AML-193 (cell line): ENCODE data around the gene ZFR2.
A peak's percentile ranks its signal among the peaks of the same experiment; 100 is the strongest.

Experiments used
- DNase-seq, 2 experiments: peaks; one replicate each; lab custom pipeline; 2025; lab: John Stamatoyannopoulos, UW

The ZFR2 gene

DNA sequence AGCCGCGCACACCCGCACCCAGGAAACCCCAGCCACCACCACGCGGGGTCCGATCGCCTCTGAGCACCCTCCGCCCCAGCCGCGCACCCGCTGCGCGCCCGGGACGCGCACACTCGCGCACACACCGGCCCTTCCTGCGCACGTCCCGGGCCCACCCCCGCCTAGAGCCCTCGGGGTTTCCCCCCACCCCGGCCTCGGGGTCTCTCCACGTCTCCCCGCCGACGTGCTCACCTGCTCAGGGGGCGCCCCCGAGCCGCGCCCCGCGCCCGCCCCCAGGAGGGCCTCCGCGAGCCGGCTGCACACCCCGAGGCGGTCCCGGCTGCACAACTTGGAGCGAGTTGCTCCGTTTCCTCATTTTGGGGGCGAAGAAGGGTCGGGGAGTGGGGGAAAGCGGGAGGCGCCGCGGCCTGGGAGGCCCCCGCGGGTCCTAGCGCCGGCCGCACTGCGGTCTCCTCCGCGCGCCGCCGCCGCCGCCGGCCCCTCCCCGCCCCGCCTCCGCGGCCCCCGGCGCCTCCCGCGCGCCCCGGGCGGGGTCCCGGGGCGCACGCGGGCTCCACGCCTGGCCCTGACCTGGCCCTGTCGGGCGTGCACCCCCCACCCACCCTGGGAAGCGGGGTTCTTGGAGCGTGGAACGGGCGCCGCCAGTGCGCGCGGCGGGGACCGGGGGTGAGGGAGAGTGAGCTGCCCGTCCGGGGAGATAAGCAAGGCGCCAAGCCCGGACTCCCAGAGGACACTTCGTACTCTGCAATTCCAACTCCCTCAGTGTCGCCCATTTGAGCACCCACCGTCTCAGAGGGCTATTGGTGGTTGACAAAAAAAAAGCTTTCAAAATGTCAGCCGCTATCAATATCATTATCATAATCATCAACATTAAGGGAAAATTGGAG, 82.7 kb downstream of the ZFR2 start, which contains the start of gene MATK:
Gene MATK, minus strand, starts transcription at position 444 of the 887 bp plus-strand sequence. CDS start 1,246 bp downstream, outside the sequence.
- peak; percentile 60 to 65 for DNase-seq

DNA sequence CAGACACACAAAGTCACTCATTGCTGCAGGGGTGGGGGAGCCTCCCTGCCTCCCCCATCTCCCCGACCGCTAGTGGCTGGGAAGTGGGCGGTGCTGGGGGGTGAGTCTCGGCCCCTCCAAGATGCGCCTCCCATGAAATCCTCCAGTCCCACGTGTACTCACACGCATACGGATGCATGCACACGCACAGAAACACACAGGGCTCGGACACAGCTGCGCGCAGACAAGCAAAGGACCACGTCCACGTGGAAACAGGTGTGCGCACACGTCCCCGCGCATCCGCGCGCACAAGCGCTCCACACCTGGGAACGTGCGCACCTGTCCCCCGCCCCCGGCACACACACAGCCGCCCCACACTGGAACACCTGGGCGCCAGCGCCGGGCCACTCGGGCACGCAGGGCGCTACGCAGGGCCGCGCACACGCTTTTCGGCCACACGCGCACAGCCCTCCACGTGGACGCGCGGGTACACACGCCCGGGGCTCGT, 83.3 kb downstream of the ZFR2 start:
- peak in 1 of 2 experiments; percentile 19 for DNase-seq

DNA sequence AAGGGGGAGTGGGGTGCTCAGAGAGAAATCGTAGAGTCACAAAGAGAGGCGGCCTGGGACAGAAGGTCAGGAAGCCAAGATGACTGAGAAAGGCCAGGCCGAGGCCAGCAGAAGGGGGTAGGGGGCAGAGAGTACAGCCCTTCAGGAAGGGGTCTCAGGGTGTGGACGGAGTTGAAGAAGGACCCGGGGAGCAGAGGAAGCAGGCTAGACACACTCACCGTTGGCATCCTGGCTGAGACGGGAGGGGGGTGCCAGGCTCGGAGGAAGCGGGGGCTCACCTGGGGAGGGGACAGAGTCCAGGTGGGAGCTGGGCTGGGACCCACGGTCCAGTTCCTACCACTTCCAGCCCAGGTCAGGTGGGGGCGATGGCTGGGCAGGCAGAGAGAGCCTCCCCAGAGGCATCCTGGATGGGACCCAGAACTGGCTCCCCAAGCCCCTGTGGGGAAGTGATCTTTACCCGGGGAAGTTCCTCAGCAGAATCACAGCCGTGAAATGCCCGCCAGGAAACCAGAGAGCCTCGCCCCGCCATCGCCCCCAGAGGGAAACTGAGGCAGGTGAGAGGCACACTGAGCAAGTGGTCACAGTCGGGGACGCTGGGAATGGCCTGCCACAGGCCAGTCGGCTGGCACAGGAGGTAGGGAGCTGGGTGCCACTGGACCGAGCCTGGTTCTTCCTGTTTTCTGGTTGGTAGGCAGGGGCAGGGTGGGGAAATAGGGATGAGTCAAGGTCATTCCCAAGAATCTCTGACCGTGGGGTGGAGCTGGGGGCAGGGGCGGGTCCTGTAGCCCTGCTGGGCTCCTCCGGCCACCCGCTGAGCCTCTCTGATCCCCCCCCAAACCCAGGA, 84.0 kb downstream of the ZFR2 start:
- no peak for DNase-seq

DNA sequence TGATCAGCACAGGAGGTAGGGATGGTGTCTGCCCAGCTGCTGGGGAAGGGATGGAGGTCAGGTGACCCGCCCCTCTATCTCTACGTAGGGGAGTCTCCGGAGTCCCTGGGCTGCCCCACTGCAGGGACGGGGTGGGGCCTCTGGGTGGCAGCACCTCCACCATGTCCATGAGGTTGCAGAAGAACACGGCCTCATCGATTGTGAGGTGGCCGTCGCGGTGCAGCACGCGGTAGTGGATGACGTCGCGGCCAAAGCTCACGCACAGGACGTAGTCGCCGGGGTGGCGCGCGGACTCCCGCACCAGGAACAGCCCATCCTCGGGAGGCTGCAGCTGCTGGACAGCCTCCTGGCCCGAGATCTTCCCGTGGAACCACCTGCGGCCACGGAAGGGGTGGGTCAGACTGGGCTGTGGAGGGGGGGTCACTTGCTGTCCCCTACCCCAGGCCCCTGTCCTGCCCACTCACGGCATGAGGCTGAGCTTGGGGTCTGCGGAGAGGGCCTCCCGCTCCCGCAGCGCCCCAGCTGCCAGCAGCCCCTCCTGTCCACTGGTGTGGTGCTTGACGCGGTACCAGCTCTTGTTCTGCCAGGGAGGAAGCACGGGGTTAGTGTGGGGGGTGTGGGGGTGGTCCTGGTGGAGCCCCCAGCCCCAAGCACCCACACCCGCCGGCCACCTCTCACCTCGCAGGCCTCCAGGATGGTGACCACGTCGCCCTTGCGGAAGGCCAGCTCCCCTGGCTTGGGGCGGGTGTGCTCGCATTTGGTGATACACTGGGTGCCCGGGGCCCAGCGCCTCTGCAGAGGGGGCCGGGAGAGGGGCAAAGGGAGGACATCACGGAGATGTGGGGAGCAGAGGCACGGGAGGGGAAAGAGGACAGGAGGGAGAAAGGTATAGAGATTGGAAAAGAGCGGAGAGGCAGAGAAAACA, 84.9 kb downstream of the ZFR2 start:
- peak in 1 of 2 experiments; percentile 1 for DNase-seq

DNA sequence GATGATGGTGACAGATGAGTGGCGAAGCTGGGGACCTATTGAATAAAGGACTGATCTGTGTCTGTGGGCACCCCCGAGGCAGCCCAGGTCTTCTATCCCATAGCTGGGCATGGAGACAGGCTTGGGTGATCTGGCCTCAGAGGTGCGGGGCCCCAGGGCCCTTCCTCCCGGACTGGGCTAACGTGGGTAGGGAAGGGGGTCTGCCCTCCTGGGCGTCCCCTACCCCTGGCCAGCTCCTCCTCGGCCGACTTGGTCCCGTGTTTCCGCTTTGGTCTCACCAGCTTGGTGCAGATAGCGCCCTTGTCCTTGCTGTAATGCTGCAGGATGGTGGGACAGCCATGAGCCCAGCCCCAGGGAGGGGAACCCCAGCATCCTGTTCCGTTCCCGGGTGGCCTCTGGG, 85.9 kb downstream of the ZFR2 start:
- DNase-seq, result no peak

DNA sequence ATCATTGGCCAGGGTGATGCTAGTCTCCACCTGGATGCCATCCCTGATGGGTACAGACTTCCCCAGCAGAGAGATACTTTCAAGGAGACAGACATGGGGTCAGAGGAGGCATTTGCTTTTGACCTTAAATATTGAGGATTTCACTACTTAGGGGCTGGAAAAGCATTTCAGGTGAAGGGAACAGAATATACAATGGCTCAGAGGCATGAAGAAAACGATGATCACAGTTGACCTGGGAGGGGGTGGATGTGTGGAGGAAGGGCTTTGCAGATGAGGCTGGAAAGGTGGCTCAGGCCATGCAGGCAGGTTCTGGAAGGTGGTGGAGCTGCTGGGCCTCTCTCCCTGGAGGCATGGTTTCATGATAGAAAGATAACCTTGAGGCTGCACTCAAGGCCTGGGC, 86.5 kb downstream of the ZFR2 start:
- DNase-seq, result no peak

DNA sequence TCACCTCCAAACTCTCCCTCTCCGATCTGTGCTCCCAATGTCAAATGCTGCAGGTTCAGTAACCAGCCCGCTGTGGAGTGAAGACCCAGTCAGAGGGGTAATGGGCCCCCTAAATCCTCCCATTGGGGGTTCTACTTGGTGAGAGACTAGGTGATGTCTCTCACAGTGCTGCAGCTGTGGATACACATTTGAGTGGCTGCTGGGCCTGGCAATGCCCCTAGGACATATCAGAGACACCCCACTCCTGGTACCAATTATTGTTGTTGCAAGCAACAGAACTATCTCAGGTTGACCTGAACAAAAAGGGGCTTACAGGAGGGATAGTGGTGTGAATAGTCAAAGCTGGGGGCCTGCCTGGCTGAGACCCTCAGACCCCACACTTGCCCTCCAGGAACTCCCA, 87.2 kb downstream of the ZFR2 start:
- no peak for DNase-seq

DNA sequence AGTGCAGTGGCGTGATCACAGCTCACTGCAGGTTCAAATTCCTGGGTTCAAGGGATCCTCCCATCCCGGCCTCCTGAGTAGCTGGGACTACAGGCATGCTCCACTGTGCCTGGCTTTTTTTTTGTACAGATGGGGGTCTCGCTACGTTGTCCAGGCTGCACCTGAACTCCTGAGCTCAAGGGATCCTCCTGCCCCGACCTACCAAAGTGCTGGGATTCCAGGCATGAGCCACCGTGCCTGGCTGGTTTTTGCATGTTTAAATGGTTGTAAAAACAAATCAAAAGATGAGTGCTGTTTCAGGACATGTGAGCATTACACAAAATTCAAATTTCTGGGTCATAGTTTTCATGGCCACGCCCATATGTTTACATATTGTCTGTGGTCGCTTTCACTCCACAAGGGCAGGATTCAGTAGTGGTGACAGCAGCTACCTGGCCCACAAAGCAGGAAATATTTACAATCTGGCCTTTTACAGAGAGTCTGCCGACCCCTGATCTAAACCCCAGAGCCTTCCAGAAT, 88.0 kb downstream of the ZFR2 start:
- DNase-seq, result no peak

DNA sequence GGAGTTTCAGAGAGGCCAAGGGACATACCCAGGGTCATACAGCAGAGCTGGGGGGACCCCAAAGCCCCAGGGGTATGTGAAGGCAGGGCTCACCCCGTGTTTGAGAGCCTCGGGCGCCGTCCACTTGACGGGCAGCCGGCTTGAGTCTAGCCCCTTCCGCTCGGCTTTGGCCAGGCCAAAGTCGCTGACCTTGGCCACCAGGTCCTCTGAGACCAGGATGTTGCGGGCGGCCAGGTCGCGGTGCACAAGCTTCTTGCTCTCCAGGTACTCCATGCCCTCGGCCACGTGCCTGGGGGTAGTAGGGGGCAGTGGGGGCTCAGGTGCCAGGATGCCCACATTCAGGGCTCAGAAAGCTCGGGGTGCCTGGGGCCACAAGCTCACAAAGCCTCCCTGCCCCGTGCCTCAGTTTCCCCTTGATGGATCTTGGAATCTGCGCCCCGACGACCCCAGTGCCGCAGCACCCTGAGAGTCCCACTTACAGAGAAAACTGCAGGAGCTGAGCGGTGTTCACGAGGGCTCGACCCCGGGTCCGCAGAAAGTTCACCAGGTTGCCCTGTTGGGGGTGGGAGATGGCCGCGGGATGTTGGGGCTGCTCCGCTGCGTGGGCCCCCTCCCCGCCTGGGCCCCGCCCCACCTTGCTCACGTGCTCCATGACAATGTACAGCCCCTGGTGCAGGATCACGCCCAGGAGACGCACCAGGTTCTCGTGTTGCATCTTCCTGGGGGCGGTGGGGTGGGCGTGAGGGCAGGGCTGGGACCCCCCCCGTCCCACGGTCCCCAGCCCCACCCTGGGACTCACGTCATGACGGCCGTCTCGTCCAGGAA, 89.7 kb downstream of the ZFR2 start:
- no peak for DNase-seq

DNA sequence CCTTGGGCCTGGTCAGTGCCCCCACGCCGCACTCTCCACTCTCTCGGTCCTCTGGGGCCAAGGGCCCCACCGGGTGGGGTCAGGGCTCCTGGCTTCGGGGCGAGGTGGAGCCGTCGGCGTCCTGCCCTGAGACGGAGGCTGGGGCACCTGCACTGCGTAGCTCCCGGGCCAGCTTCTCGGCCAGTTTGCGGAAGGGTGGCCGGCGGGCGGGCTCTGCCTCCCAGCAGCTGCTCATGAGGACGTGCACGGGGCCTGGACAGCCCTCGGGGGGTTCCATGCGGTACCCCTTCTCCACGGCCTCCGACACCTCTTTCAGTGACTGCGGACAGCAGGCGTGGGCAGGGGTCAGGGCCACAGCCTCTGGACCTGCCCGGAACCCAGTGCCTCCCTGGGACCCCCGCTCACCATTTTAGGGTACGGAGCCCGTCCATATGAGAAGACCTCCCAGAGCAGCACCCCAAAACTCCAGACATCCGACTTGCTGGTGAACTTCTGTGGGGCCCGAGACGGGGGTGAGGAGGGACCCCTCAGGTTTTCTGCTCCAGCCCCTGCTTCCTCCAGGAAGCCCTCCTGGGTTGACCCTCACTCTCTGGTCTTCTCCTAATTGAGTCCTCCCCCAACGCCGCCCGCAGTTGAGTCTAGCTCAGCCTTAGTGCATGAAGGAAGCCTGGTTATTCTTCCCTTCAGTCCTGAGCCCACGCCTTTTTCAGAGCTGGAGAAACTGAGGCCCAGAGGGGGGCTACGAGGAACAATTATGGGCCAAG, 90.6 kb downstream of the ZFR2 start:
- DNase-seq, result no peak

DNA sequence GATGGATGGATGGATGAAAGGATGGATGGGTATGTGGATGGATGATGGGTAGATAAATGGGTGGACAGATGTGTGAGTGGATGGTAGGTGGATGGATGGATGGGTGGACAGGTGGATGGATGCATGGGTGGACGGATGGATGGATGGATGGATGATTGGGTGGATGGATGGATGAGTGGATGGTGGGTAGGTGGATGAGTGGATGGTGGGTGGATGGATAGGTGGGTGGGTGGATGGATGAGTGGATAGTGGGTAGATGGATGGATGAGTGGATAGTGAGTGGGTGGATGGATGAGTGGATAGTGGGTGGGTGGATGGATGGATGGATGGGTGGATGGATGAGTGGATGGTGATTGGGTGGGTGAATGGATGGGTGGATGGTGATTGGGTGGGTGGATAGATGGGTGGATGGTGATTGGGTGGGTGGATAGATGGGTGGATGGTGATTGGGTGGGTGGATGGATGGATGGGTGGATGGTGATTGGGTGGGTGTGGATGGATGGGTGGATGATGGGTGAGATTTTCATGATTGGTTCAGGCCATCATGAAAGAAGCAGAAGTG, 92.3 kb downstream of the ZFR2 start:
- DNase-seq, result no peak

DNA sequence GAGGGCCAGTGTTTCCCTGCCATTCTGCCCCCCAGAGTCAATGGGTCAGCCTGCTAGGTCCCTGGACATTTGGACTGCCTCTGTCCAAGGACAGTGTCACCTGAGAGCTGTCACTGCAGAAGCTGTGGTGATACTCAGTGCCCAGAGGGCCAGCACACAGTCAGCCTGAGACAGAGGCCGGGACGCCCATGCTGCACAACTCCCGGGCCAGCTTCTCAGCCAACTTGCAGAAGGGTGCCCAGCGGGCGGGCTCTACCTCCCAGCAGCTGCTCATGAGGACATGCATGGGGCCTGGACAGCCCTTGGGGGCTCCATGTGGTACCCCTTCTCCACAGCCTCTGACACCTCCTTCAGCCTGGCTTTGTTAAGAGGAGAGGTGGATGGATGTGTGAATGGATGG, 93.0 kb downstream of the ZFR2 start:
- no peak for DNase-seq

DNA sequence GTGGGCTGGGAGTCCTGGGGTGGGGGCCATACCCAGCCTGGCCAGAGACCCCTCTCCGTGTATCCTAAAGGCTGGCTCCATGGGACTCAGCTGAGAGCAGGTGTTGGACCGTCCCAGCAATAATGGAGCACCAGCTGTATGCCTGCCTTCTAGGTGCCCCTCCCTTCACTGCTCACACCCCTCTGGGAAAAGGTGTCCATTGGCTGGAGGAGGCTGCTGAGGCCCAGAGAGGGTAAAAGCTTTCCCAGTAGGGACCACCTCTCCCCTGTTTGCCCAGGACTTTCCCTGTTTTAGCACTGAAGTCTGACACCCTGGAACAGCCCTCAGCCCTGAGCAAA, 93.5 kb downstream of the ZFR2 start:
- no peak for DNase-seq

DNA sequence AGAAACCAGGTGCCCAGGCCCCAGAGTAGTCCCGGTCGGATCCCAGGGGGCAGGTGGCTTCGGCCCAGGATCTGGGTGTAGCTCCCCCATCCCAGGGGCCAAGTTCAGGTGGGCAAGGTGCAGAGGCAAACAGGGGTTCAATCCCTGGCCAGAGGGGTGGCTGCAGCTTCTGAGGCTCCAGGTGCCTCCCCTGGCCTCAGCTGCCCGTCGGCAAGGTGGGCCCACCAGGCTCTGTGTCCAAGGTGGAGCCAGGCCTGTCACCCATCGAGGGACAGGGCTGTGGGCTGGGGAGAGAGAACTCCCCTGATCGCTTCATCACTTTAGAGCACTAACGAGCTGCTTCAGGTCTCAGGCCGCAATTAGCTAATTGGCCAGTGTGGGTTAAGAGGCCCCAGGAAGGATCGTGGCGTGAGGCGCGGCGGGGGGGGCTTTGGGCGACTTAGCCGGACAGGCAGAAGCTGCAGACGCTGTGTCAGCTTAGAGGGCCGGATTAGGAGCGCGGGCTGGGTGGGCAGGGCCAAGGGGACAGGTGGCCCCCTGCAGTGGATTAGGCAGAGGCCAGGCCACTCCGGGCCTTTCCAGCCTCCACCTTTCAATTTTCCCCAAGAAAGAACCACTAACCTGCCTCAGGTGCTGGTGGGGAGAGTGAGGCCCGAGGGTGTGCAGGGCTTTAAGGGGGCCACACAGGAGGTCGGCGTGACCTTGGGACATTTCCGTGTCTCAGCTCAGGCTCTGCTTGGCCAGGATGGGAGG, 94.0 kb downstream of the ZFR2 start:
- no peak for DNase-seq

DNA sequence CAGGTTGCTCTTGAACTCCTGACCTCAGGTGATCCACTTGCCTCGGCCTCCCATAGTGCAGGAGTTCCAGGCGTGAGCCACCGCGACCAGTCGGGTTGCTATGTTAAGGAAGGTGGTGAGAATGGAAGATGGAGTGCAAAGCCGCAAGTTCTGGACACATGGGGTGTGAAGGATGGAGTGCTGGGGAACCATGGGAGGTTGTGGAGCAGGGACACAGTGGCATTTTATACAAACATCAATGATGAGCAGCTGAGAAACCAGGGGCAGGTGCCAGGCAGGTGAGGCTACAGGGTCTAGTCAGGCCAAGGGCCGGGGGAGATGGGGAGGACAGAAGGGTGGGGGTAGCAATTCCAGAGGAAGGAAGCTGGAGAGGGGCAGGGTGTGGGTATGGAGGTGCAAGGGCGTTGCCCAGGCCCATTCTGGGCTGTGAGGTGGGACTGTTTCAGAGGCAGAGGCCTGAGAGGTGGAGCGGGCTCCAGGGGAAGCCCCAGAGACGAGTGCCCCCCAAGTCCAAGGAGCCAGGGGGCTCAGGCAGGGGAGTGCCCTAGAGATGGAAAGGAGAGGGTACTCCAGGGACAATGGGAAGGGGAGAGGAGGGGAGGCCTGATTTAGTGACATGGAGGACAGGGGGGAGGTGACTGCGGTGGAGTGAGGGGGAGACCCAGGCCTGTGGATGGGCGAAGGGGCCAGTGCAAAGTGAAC, 94.9 kb downstream of the ZFR2 start:
- DNase-seq, result no peak

DNA sequence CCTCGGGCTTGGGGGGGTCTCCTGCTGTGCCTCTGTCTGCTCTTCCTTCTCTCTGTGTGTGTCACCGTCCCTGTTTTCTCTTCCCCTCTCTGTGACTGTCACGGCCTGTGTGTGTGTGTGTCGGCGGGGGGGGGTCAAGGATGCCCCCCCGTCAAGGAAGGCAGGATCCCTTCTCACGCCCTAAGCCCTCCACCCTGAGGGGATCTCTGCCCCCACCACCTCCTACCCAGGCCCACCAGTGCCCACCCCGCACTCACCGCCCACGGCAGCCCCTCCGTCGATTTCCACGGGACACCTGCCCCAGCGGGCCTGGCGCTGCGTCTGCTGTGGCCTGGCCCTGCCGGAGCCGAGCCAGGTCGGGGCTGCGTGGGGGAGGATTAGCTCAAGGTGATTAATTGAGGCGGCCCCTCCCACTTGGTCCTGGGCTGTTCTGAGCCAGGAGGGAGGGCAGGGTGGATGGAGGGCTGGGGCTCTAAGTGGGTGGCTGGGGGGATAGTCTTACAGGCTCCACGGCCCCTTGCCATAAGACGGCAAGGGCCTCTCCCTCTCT, 96.9 kb downstream of the ZFR2 start, which contains the start of gene RAX2:
Gene RAX2, minus strand, starts transcription at position 323 of the 550 bp plus-strand sequence. CDS start 486 bp downstream, outside the sequence.
- no peak for DNase-seq

DNA sequence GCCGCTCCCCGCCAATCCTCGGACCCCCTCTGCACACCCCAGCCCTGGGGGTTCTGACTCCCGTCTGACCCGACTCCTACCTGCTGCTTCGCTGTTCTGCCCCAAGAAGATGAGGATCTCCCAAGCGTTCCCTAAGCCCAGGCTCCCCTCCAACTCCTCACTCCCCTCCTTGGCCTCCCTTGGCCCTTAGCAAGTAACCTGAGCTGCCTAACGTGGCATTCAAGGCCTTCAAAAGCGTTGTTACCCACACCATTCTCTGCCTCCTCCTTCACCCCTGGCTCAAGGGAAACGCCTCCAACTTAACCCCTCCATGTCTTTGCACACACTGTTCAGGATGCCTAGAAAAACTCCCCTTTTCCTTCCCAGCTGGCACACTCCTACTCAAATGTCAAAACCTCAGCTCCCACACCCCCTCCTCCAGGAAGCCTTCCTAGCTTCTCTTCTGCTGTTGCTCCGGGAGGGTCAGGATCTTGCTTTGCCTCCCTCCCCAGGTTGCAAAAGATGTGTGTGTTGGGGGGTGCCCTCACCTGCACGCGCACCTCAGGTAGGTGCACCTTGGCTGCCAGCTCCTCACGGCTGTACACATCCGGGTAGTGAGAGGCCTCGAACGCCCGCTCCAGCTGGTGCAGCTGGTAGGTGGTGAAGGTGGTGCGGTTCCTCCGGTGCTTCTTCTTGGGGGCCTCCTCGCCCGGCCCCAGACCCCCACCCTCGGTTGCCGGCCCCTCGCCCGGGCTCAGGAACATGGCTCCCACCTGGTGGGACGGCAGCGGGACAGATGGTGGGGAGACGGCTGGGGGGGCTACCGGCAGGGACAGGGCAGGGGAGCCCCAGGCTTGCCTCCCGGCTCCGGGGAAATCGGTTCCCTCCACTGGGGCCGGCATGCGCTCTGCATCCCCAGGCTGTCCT, 97.6 kb downstream of the ZFR2 start:
- no peak for DNase-seq
